Globus pallidus (tissue), 1 donor: ENCODE measurements around the gene SLC22A31.
"Not testable (repeated sequence)": the region's sequence is repeated elsewhere in the genome, so short reads cannot be mapped to it uniquely, and the experiment has no call there.

Experiments
- DNase-seq: peaks from one replicate; pipeline ENCODE4 v3.0.0-alpha.2; 2015; ENCODE audit warnings: low spot score

SLC22A31 gene

DNA sequence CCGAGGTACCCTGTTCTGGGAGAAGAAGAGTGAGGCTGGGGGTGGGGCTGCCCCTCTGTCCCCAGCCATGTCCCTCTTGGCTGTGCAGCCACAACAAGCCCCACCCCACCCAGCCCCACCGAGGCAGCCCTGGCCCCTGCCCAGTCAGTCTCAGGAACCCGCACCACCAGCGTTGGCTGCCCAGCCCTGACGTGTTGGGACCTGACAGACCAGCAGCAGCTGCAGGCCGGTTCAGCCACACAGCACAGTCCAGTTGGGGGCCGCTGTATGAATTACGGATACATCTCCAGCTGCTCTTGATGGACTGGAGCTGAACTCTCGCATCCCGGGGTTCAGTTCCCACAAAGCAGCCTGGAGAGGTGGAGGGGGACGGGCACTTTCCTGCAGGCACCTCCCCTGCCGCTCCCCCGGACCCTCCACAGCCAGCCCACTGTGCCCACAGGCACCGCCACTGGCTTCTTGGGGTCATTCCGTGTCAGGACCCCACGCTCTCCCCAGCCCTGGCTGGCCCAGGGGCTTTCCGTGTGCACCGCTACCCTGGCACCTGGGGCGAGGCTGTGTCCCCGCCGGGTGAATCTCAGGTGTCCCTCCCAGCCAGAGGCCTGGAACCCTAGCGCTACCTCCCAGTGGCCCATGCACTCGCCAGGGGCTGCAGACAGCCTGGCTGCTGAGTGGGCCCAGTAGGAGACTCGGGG is 21.7 kb downstream of the SLC22A31 start:
- no peak for DNase-seq

DNA sequence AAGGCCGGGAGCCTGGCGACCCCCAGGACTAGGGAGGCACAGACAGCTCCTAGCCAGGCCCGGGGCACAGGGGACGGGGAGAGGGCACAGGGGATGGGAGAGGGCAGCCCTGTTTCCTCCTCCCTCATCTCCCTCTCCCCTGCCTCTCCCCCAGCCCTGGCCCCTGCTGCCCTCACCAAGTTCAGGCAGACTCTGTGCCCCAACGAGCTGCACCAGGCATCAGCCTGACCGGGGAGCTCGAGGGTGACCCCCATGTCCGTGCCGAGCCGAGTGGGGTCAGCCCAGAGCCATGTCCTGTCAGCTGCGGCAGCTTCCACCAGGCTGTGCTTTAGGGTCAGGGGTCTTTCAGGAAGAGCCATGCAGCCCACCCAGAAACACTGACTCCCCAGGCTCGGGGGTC is 22.8 kb downstream of the SLC22A31 start:
- DNase-seq: no peak

DNA sequence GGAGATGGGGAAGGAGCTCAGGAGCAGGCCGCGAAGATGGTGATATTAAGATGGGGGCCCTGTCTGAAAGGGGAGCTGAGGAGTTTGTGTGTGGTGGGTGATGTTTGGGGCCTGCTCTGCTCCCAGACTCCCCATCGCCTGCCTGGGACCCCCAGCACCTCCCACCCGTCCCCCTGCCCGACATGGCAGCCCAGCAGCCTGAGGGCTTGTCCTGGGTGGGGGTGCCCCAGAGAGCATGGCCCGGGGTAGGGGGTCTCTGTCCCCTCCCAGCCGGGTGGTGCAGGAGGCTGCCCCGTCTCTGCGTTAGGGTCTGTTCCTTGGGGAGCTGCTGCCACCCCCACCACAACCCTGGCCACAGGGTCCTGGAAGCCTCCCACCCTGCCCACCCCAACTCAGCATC is 23.6 kb downstream of the SLC22A31 start:
- no peak for DNase-seq

DNA sequence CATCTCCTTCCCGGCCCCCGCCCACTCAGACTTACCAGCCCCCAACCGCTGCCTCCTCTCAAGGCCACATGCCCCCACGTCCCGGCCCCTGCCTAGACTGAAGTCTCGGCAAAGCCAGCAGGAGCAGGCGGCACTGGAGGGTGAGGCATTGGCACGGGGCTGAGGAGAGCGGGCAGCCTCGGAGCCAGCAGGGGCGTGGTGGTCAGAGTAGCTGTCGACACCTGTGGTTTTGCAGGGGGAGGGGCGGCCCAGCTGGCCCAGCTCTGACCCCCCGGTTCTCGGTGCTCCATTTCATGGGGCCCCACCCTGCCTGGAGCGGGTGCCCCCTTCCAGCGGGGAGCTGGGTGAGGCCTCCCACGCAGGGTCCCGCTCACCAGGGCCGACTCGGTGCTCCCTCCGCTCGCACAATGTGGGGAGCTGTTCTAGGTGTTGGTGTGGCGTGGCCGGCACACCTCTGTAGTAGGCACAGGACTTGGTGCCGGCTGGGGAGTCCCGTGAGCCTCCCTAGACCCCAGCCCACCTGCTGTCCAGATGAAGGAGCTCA is 24.1 kb downstream of the SLC22A31 start:
- DNase-seq: no peak

DNA sequence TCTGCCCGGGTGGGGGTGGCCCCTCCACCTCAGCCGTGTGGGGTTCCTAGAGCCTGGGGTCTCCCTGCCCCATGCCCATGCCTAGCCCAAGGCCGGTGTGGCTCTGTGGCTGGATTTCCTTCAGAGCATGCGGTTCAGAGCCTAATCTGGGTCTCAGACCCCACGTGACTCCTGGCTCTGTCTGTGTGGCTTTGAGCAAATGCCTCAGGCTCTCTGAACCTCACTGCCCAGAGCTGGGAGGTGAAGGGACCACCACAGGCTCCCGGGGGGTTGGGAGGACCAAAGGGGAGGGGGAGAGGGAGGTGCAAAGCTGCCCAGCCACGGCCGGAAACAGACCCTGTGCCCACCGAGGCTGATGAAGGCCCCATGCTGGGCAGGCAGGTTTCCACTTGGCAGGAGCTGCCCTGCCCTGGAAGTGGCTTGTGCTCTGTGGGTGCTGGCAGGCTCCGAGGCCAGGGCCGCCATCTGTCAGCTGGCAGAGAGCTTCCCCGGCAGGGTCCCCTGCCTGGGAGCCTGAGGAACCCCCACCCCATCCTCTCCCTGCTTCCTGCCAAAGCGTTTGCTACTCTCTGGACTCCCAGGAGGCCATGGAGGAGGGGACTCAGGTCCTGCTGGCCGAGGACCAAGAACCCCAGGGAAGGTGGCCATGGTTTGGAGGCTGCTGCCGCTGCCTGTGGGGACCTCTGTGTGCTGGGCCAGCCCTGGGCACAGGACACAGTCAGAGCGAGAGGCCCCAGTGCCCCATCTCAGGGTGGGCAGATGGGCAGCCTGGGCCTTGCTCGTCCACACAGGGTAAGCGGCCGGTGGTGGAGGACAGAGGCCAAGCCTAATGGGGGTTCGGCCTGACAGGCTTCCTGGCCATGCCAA is 24.8 kb downstream of the SLC22A31 start:
- DNase-seq: no peak

DNA sequence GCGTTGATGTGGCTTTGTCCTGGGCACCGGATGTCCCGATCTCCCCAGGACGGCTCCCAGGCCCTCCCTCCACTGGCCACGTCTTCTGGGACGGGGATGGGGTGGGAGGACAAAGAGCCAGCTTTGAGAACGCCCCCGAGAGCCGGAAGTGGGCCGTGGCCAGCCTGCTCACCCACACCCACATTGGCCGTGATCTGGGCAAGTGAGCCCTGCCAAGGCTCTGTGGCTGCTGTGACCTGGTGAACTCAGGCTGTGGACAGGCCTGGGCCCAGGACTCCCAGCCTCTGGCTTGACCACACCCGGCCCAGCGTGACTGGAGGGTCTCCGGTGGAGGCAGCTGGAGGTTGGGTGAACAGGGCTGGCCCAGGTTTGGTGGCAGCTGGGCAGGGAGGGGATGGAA is 25.5 kb downstream of the SLC22A31 start:
- DNase-seq: no peak

DNA sequence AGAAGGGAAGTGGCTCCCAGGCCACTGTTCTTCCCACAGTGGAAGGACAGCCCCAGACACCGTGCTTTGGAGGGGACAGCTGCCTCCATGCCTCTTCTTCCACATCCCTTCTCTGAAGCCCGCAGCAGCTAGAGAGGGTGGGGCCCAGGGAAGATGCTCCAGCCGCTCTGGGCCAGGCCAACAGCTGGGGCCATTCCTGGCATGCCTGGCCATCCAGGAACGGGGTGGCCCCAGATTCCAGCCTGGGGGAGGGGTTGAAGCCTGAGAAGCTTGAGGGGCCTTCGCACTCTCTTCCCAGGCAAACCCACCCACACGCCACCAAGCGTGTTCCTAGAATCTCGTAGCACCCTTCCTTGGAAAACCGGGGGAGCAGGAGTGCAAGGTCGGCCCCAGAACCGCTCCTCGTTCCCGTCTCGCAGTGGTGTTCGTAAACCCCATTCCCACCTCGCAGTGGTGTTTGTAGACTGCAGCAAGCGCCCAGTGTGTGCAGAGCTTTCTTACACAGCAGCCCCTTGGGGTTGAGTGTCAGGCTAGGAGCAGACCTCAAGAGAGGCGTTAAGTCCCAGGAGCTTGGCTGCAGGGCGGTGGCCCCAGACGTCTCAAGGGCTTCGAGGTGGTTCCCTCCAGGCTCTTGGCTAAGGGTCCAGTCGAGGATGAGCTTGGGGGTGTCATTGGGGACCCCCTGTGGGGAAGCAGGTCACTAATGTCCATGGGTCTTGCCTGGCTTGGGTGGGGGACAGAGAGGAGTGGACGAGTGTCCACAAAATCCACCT is 26.1 kb downstream of the SLC22A31 start:
- DNase-seq: no peak

DNA sequence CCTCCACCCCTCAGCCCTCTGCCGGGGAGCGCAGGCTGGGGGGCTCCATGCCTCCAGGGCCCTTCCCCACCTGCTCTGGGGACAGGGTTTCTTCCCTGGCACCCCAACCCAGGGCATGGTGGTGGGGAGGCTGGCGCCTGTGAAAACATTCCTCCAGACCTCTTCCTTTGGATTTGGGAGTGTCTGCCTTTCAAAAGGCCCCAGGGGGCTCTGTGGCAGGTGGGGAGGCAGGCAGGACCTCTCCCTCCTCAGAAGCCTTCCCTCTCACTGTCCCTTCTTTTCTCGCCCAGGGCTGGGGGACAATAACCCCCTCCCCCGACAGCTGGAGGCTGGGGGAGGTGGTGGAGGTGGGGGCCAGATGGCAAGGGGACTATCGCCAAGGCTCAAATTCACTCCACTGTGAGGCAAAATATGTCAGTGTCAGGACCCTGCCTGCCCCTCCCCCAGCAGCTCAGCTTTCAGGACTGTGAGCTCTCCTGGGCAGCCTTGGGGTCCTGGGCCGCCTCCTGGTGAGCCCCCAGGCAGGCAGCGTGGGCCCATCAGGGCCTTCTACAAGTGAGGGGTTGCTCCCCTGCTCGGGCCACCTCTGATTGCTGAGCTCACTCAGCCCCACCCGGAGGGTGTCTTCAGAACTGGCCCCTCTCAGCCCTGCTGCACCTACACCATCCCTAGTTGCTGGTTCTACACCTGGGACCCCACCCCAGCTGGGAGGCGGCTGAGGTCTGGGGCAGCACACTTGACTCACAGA is 27.0 kb downstream of the SLC22A31 start:
- no peak for DNase-seq

DNA sequence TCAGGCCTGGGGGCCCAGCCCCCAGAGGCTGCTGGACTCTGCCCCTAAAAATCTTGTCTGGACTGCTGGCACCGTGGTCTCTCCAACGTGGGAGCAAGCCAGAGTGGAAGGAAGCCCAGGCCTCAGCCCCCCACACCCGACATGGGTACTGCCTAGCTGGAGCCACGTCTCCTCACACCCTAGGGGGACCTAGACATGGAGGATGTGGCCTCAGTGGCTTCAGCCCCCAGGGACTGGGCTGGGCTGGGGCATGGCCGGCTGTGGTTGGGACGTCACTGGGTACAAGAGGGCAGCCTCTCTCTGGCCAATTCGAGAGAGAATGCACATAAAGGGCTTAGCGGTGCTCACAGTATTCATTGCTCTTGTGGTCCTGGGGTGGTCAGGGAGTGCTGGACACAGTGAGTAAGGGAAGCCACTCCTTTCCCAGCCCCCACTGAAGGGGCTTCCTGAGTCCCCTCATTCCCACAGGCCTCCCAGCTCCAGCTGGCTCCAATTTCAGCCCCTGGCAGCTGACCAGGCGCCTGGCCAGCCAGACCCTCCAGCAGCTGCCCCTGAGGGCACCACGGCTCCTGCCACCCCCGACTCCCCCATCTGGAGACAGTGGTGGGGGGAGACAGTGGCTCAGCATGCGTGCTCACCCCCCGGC is 27.7 kb downstream of the SLC22A31 start:
- no peak for DNase-seq

DNA sequence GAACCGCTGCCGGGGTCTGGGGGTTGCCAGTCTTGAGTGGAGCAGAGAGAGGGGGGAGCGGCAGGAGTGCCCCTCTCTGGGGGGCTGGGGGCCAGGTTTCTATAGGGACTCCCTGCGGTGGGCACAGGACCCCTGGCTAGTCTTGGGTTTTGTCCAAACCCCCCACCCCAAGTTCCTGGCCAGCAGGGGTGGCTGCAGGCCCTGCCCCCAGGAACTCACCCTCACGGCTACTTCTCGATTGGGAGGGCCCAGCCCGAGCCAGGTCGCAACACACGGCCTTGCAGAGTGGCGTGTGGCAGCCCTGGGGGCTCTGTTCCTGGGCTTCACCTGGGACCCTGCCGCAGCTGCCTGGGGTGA is 28.2 kb downstream of the SLC22A31 start:
- no peak for DNase-seq

DNA sequence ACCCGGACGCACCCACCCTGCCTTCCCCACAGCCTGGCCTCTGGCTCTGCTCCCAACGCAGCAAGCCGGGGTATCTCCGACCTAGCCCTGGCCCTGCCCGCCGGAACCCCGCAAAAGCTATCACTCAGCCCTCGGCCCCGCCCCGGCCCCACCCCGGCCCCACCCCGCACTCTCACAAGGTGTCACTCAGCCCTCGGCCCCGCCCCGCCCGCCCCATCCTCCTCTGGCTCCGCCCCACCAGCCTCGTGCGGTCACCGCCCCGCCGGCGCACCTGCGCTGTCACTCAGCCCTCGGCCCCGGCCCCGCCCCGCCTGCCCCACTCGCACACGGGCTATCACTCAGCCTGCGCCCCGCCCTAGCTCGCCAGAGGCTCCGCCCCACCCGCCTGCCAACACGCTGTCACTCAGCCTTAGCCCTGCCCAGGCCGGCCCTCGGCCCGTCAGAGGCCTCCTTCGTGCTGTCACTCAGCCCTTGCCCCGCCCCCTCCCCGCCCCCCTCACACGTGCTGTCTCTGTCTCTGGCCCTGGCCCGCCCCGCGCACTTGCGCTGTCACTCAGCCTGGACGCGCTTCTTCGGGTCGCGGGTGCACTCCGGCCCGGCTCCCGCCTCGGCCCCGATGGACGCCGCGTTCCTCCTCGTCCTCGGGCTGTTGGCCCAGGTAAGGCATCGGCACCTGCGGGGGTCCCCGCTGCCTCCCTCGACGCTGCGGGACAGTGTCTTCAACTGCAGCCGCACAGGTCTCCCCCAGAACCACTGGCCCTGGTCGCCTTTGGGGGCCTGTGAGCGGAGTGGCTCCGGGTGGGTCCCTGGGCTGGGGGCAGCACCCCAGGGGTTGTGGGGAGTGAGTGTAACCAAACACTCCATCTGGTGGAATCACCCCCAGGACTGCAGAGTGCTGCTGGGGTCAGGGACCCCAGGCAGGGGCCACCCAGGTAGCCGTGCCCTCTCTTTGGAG is 28.8 kb downstream of the SLC22A31 start, which contains the start of gene CDH15:
CDH15 (plus strand) TSS at position 533 of the 955 bp plus-strand sequence; CDS start at position 617, 84 bp downstream.
- DNase-seq: peak; percentile 79

DNA sequence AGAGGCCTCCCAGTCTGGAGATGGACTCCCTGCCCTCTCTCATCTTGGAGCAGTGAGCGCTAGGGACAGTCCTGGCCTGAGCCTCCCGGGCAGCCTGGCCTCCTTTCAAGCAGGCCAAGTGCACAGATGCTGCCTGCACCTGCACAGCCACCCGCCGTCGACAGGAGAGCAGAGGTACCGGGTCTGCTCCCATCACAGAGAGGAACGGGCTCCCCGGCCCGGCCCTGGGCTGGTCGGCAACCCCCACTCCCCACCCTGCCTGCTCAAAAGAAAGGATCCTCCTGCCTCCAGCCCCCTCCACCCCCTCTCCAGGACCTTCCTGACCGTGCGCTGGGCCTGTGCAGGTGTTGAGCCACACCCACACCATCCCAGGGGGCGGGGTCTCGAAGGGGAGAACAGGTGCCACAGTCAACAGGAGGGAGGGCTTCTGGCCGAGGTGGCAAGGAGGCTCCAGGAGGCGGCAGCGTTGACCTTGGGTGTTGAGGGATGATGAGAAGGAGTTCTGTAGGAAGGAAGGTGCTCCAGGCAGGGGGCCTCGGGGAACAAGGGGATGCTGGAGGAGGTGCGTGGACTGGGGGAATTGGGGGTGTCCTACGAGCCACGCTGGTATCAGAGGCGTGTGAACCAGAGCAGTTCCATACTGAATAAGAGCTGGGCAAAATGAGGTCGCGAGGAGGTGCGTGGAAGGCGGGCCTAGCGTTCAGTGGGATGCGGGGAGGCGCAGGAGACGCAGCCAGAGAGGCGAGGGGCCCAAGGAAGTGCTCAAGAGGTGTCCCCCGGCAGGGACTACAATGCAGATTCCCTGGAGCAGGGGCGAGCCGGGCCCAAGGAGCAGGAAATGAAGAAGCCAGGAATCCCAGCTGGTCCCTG is 29.8 kb downstream of the SLC22A31 start:
- no peak for DNase-seq

DNA sequence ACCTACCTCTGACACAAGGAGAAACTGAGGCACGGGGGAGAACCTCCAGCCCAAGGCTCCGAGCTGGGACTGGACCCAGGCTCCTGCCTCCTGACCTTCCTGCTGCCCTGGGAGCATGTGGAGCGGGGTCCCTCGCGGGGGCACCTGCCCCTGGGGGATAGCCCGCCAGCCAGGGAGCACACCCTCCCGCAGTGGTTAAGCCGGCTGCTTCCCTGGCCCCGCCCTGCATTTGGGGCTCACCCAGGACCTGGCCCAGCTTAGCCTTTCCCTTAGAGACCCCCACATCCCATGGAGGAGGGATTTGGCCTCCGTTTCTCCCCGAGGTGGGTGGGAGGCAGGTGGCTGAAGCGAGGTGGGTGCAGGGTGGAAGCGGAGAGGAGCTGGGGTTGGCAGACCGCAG is 30.6 kb downstream of the SLC22A31 start:
- DNase-seq: no peak

DNA sequence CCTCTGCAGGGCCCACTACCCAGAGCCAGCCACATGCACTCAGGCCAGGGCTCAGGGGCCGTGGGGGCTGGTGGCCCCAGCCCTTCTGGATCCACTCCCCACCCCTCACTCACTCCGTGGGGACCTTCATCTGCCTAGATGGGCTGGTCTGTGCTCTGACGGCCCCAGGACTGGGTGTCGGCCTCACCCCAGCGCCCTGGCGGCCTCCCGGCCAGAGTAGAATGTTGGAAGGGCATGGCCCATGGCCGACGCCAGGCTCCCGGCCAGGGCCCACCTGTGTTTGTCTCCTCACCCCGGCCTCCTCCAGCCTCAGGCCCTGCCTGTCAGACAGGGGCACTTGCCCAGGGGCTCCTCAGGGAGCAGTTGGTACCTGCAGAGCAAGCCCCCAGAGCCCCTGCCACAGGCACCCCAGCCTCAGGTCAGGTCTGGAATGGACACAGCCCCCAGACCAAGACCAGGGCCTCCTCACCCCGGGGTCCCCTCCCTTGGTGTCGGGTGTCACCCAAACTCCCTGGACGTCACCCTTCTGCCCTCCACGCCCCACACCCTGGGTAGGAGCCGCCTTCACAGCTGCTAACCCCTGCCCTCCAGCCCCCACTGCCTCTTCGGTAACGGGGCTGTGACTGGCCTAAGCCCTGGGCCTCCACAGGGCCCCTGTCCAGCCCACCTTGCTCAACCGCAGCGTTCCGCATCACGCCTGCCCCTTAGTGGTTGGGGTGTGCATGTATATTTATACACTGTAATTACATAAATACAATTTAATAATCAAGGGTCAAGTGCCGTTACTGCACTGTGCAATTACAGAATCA is 31.8 kb downstream of the SLC22A31 start:
- DNase-seq: no peak

DNA sequence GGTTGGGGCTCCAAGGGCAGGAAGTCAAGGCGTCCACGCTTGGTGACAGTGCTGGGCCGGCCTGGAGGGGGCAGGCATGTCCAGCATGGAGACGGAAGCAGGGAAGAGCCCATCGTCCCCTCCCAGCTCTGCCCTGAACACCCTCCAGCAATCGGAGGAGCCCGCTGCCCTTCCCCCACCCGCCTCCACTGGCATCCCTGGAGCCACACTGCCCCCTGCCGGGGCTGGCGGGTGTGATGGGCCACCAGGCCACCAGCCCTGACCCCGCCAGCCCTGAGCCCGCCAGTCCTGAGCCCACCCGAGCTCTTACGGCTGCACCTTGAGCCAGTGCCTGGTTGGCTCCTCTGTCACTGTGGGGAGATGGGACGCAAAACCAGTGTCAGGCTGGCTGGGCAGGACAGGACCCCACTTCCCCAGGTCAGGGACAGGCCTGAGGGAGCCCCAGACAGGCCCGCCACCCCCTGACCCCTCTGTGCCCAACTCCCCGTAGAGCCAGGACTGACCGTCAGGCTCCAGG is 32.9 kb downstream of the SLC22A31 start:
- DNase-seq: peak; percentile 51

DNA sequence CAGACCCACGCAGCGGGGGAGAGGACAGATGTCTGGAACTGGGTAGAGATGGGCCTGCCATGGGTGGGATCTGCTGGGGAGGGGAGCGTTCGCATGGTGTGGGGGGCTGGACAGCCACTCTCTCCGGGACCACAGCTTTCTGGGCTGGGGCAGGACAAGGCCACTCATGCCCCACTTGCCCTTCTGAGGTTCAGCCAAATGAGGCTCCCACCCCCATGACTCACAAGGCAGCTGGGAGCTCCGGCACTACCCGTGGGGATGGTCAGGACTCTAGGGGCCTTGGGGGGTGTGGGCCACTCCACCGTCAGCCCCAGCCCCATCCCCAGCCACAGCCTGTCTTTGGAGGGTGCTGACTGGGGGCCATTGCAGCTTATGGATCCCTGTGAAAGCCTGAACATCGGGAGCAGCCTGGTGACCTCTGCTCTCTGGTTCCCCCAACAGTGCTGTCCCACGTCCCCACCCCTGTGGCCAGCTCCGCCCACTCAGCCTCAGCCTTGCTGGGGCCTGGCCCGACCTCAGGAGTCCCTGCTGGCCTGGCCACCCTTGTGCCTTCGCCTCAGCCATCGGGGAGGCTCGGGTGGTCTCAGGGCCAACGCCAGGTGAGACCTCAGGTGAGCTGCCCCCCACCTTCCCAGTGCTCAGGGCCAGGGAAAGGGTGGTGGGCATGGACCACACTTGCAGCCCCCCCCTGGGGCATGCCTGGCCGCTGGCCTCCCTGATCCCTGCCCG is 33.5 kb downstream of the SLC22A31 start:
- DNase-seq: no peak

DNA sequence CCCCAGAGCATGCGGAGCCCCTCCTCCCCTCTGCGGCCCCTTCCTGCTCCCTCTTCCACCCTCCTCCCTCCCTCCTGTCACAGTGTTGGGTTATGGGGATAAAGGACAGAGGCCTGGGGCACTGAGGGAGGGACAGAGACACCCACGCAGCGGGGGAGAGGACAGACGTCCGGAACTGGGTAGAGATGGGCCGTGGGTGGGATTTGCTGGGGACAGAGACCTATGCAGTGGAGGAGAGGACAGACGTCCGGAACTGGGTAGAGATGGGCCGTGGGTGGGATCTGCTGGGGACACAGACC is 34.7 kb downstream of the SLC22A31 start:
- DNase-seq: not testable (repeated sequence)
